ENCODE data around the gene CHRNA3. TPM values are rescaled to one million over a fixed set of nuclear protein-coding genes. Genes with fewer than 3 reads are reported as not detected.

Gene CHRNA3
- total RNA-seq, 1 donor from 2014 or later, result 1.6 TPM

- H3F3A ChIP-seq (ENCODE audit: low read depth), result peaks cover 9% of the 10 kb centered on the region
- no peak overlapping the region for H3K4me3 ChIP-seq
- no peak overlapping the region for H3K27ac Mint-ChIP-seq
- H3K9me3 Mint-ChIP-seq, result peaks cover 5% of the 10 kb centered on the region
- peaks cover 29% of the 10 kb centered on the region for H3K27me3 Mint-ChIP-seq (ENCODE audit: insufficient read depth, low read depth)
- TF ChIP-seq CTCF (IDR thresholded peaks at IDR 0.05) (no peak), EZH2 (IDR thresholded peaks at IDR 0.05) (no peak), EZH2phosphoT487 (IDR thresholded peaks at IDR 0.05) (no peak)
- peaks cover 41% of the 10 kb centered on the region for H3K27me3 ChIP-seq
- H3K4me1 Mint-ChIP-seq, result peaks cover 11% of the 10 kb centered on the region
- no peak overlapping the region for H2AFZ ChIP-seq (replicated peaks)
- H3K9ac ChIP-seq, result no peak overlapping the region
- no peak overlapping the region for H3K27ac ChIP-seq
- no peaks in the 10 kb centered on the region for H3K9me3 ChIP-seq (ENCODE audit: low read depth)
- no peak overlapping the region for H3K4me2 ChIP-seq
- no peaks in the 10 kb centered on the region for H3K79me2 ChIP-seq (ENCODE audit: low read depth)
- H3K4me1 ChIP-seq, result no peaks in the 10 kb centered on the region
- DNase-seq (ENCODE audit: low spot score), result no peak
- no peaks in the 10 kb centered on the region for H3K36me3 Mint-ChIP-seq
- no peaks in the 10 kb centered on the region for H3K36me3 ChIP-seq
- H3K4me3 Mint-ChIP-seq, result no peak overlapping the region
- H4K20me1 ChIP-seq (ENCODE audit: low read depth), result no peaks in the 10 kb centered on the region
Measured at GRCh38 chr15:78624651-78625590, 4.1 kb upstream of the CHRNA3 start.

GRCh38 chr15:78623786-78624497 lies 3.1 kb upstream of the CHRNA3 start:
- Histone ChIP-seq H3K9ac (no peak overlapping the region), H3K36me3 (no peaks in the 10 kb centered on the region), H3K79me2 (ENCODE audit: low read depth) (no peaks in the 10 kb centered on the region), H3K9me3 (ENCODE audit: low read depth) (no peaks in the 10 kb centered on the region), H3K4me1 (no peaks in the 10 kb centered on the region), H3F3A (ENCODE audit: low read depth) (peaks cover 13% of the 10 kb centered on the region), H3K27me3 (peaks cover 51% of the 10 kb centered on the region), H3K27ac (no peak overlapping the region), H4K20me1 (ENCODE audit: low read depth) (peaks cover 4% of the 10 kb centered on the region), H3K4me2 (no peak overlapping the region), H2AFZ (replicated peaks) (no peak overlapping the region), H3K4me3 (no peak overlapping the region)
- H3K4me1 Mint-ChIP-seq, result peaks cover 11% of the 10 kb centered on the region
- H3K27me3 Mint-ChIP-seq (ENCODE audit: insufficient read depth, low read depth), result peaks cover 34% of the 10 kb centered on the region
- no peaks in the 10 kb centered on the region for H3K9me3 Mint-ChIP-seq
- DNase-seq (ENCODE audit: low spot score), result no peak
- TF ChIP-seq CTCF (IDR thresholded peaks at IDR 0.05) (no peak), EZH2phosphoT487 (IDR thresholded peaks at IDR 0.05) (no peak), EZH2 (IDR thresholded peaks at IDR 0.05) (no peak)
- H3K4me3 Mint-ChIP-seq, result no peak overlapping the region
- no peak overlapping the region for H3K27ac Mint-ChIP-seq
- no peaks in the 10 kb centered on the region for H3K36me3 Mint-ChIP-seq

- Mint-ChIP-seq H3K9me3 (no peaks in the 10 kb centered on the region), H3K4me1 (peaks cover 18% of the 10 kb centered on the region), H3K27me3 (ENCODE audit: insufficient read depth, low read depth) (peaks cover 38% of the 10 kb centered on the region), H3K4me3 (peak overlapping the region; percentile 83), H3K36me3 (no peaks in the 10 kb centered on the region), H3K27ac (no peak overlapping the region)
- DNase-seq (ENCODE audit: low spot score), result no peak
- Histone ChIP-seq H3K4me2 (no peak overlapping the region), H3K36me3 (no peaks in the 10 kb centered on the region), H3K9ac (no peak overlapping the region), H4K20me1 (ENCODE audit: low read depth) (peaks cover 4% of the 10 kb centered on the region), H3K9me3 (ENCODE audit: low read depth) (no peaks in the 10 kb centered on the region), H3K4me3 (no peak overlapping the region), H3F3A (ENCODE audit: low read depth) (peaks cover 16% of the 10 kb centered on the region), H3K4me1 (no peaks in the 10 kb centered on the region), H3K27me3 (peaks cover 55% of the 10 kb centered on the region), H3K27ac (no peak overlapping the region), H2AFZ (replicated peaks) (no peak overlapping the region), H3K79me2 (ENCODE audit: low read depth) (no peaks in the 10 kb centered on the region)
- TF ChIP-seq EZH2phosphoT487 (IDR thresholded peaks at IDR 0.05) (no peak), EZH2 (IDR thresholded peaks at IDR 0.05) (no peak), CTCF (IDR thresholded peaks at IDR 0.05) (no peak)
Measured at GRCh38 chr15:78621810-78622402, 1.1 kb upstream of the CHRNA3 start.

Measured in neural progenitor cell (in vitro differentiated cells).